ENCODE data around the gene OR10J4. TPM values are rescaled to one million over a fixed set of nuclear protein-coding genes. Genes with fewer than 3 reads are reported as not detected.

Gene OR10J4
- not detected for total RNA-seq

DNA sequence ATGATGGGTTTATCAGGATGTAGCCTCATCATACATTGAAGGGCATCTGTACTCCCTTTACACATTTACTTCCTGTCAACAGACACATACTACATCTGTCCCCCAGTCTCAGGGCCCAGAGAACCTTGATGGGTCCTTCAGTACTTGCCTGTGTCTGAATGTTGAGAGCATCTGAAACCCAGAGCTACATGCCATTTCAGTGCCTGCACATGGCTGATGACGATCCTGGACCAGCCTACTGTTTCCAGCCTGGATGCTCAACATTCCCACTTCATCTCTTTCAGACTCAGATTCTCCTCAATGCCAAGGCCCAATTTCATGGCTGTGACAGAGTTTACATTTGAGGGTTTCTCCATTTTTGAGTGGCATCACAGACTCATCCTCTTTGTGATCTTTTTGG, at the start of gene OR10J4:
TSS of gene OR10J4 (plus strand) at position 301 of the 400 bp plus-strand sequence.

DNA sequence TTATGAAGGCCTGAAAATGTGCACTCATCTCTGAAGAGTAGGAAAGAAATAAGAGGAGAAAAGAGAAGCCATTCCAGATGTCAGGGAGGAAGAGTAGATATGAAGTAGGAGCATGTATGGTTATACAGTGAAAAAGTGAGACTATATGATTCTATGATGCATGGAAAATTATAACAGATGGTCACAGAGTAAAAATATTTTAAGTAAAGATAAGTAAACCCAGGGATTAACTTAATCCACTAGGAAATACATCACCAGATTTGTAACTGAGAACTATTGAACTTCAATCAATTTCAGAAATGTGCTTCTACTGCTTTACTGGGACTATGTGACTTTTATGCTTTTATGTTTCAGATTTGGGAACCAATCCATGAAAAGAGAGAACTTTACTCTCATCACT, 7.4 kb downstream of the OR10J4 start, which contains the start of gene OR10J1:
TSS of gene OR10J1 (plus strand) at position 301 of the 400 bp plus-strand sequence. CDS start at position 371, 70 bp downstream.

Other genes starting within 250 kb of the OR10J4 start
- gene ACKR1, start 227.3 kb upstream of the OR10J4 start, total RNA-seq, result 8.9 TPM
- gene FCER1A, start 129.9 kb upstream of the OR10J4 start, total RNA-seq, result 0.77 TPM
- gene OR10J1, start 7.5 kb downstream of the OR10J4 start, total RNA-seq, result not detected
- not detected for gene OR10J5, start 103.8 kb downstream of the OR10J4 start, total RNA-seq
- not detected for gene APCS, start 155.6 kb downstream of the OR10J4 start, total RNA-seq

Data from camera-type eye (tissue), 1 donor.